K562 (cell line): ENCODE measurements around the gene NRSN2. TPM values are rescaled to one million over a fixed set of nuclear protein-coding genes. Genes with fewer than 3 reads are reported as not detected.

Source experiments
- ATAC-seq: fragments of 200-7000 bp; cut with Tn5 transposase; 3 replicates; pipeline ENCODE4 v1.9.1; 2020; ENCODE audit warnings: moderate library complexity
- BruUV-seq: library from RNA; stranded (reverse); fragments of 400-500 nt; replicated peaks from 2 replicates; lab custom pipeline; 2021; lab: Mats Ljungman, UMichigan
- CTCF ChIA-PET: fragments of 300-600 bp; formaldehyde crosslinking; extraction: SDS; loops from one replicate; lab custom pipeline; 2021; ENCODE audit warnings: low intra/inter-chr PET ratio; lab: Yijun Ruan, JAX
- POLR2A ChIA-PET: fragments of 300-600, 350-650 bp; sonication (Branson Sonifier 250); formaldehyde crosslinking; extraction: SDS; loops from one replicate; lab custom pipeline; 2021; ENCODE audit warnings: antibody characterized with exemption, inconsistent platforms; lab: Yijun Ruan, JAX
- DNase-seq, 4 experiments: peaks; one replicate each; pipeline versions ENCODE4 v3.0.0 to v3.0.0-alpha.2; 2011 to 2018; ENCODE audit warnings: low spot score in 3 of 4, mixed read lengths in 3 of 4; ENCODE audit errors: extremely low read depth in 1 of 4
- FAIRE-seq: peaks from 2 replicates; lab custom pipeline; 2011; peaks lifted over from hg19 to GRCh38; lab: Jason Lieb, UNC
- H2AFZ ChIP-seq: 2 replicates; pipeline ENCODE4 v1.6.0; 2011; ENCODE audit warnings: low read depth, low read length, control low read depth, inconsistent platforms
- H3K27ac ChIP-seq: fragments of 200-600 bp; 3 replicates; pipeline ENCODE4 v1.8.0; 2011; ENCODE audit warnings: low read depth, mild to moderate bottlenecking, control low read depth, inconsistent platforms, low read length, moderate library complexity, mixed read lengths; ENCODE audit errors: extremely low read depth
- H3K27me3 ChIP-seq, 2 experiments: fragments of 300-600 bp in 1 of 2; 2 replicates in 1 of 2; 3 replicates in 1 of 2; pipeline versions ENCODE4 v1.6.0 to v1.8.0; 2011; ENCODE audit warnings: inconsistent platforms in 2 of 2, low read length in 2 of 2, mild to moderate bottlenecking in 1 of 2, mixed read lengths in 1 of 2, moderate library complexity in 1 of 2; ENCODE audit not compliant: control insufficient read depth in 2 of 2, insufficient read depth in 2 of 2
- H3K36me3 ChIP-seq: fragments of 300-600 bp; 3 replicates; pipeline ENCODE4 v1.8.0; 2011; ENCODE audit warnings: mild to moderate bottlenecking, low read length, inconsistent platforms; ENCODE audit not compliant: control insufficient read depth, insufficient read depth
- H3K4me1 ChIP-seq, 2 experiments: fragments of 200-600 bp in 1 of 2; replicated peaks in 1 of 2; 2 replicates in 1 of 2; 3 replicates in 1 of 2; pipeline versions ENCODE4 v1.5.1 to v1.8.0; 2011; ENCODE audit warnings: inconsistent platforms in 2 of 2, low read length in 2 of 2, mild to moderate bottlenecking in 1 of 2, mixed read lengths in 1 of 2, moderate library complexity in 1 of 2; ENCODE audit not compliant: control insufficient read depth in 2 of 2, insufficient read depth in 2 of 2
- H3K4me2 ChIP-seq: 2 replicates; pipeline ENCODE4 v1.6.1; 2011; ENCODE audit warnings: low read length, control low read depth, inconsistent platforms, mixed read lengths; ENCODE audit not compliant: insufficient read depth
- H3K4me3 ChIP-seq: fragments of 200-600 bp; sonication (generic), shearing (Covaris generic); 2 replicates; pipeline ENCODE4 v1.5.1; 2016; ENCODE audit warnings: control low read depth, inconsistent platforms
- H3K79me2 ChIP-seq: fragments of 200-600 bp; 3 replicates; pipeline ENCODE4 v1.8.0; 2011; ENCODE audit warnings: low read length, inconsistent platforms; ENCODE audit not compliant: control insufficient read depth, insufficient read depth
- H3K9ac ChIP-seq, 2 experiments: 2 replicates each; pipeline versions ENCODE4 v1.6.0 to v1.6.1; 2011; ENCODE audit warnings: low read depth in 2 of 2, low read length in 2 of 2, control low read depth in 1 of 2, inconsistent platforms in 1 of 2, mild to moderate bottlenecking in 1 of 2, mixed read lengths in 1 of 2; ENCODE audit not compliant: insufficient read depth in 1 of 2
- H3K9me1 ChIP-seq: one replicate; pipeline ENCODE4 v1.6.0; 2011; ENCODE audit warnings: inconsistent platforms, mild to moderate bottlenecking, low read length, moderate library complexity; ENCODE audit not compliant: control insufficient read depth, insufficient read depth
- H3K9me3 ChIP-seq: replicated peaks from 2 replicates; pipeline ENCODE4 v1.5.1; 2011; ENCODE audit warnings: low read depth, low read length, inconsistent platforms; ENCODE audit not compliant: control insufficient read depth, insufficient read depth
- H4K20me1 ChIP-seq: replicated peaks from 2 replicates; pipeline ENCODE4 v1.6.1; 2011; ENCODE audit warnings: low read length, inconsistent platforms, mixed read lengths; ENCODE audit not compliant: control insufficient read depth, insufficient read depth
- CBX5 ChIP-seq: IDR thresholded peaks from 2 replicates; pipeline ENCODE4 v1.6.1; 2014; ENCODE audit warnings: low read depth, borderline replicate concordance
- HDAC3 ChIP-seq: fragments of 450-650 bp; IDR thresholded peaks from 2 replicates; pipeline ENCODE4 v1.6.1; 2018; ENCODE audit warnings: borderline replicate concordance, mild to moderate bottlenecking, moderate library complexity; ENCODE audit not compliant: partially characterized antibody
- MAFK ChIP-seq: IDR thresholded peaks from 2 replicates; pipeline ENCODE4 v1.6.1; 2011; ENCODE audit warnings: low read length, improper control_type of control experiment
- MEF2D ChIP-seq: conservative IDR thresholded peaks from 2 replicates; pipeline ENCODE4 v1.6.1; 2016; ENCODE audit warnings: low read depth, missing genetic modification characterization, missing compliant biosample characterization
- NELFE ChIP-seq: IDR thresholded peaks from 2 replicates; pipeline ENCODE4 v1.6.1; 2011; ENCODE audit warnings: mild to moderate bottlenecking; ENCODE audit not compliant: insufficient read depth, insufficient read length
- NFATC3 ChIP-seq: fragments of 450-650 bp; IDR thresholded peaks from 2 replicates; pipeline ENCODE4 v1.6.1; 2017; ENCODE audit warnings: mild to moderate bottlenecking
- NR2C2 ChIP-seq, 2 experiments: fragments of 200-800 bp in 1 of 2; sonication (Bioruptor generic) in 1 of 2; sonication (generic) in 1 of 2; formaldehyde crosslinking in 1 of 2; IDR thresholded peaks; 2 replicates each; pipeline versions ENCODE4 v1.6.1 to v1.8.0; 2016 to 2022; ENCODE audit warnings: mild to moderate bottlenecking in 1 of 2, missing compliant biosample characterization in 1 of 2, missing genetic modification characterization in 1 of 2, missing genetic modification reagents in 1 of 2
- ZNF263 ChIP-seq: sonication (generic); formaldehyde crosslinking; IDR thresholded peaks from 2 replicates; pipeline ENCODE4 v1.8.0; 2022; ENCODE audit warnings: mild to moderate bottlenecking, missing genetic modification reagents, borderline replicate concordance
- ZNF347 ChIP-seq: fragments of 450-650 bp; formaldehyde crosslinking; IDR thresholded peaks from 2 replicates; pipeline ENCODE4 v1.4.0; 2020; ENCODE audit warnings: low read depth, mild to moderate bottlenecking, moderate library complexity
- WGBS: fragments of 100-300 bp; shearing (Covaris generic); methylation state at CpG from one replicate; pipeline ENCODE4 v1.1.6; 2016; ENCODE audit warnings: low coverage, mixed read lengths; ENCODE audit not compliant: insufficient coverage; ENCODE audit errors: missing lambda C conversion rate; 5-methylcytosine and 5-hydroxymethylcytosine counted together
- in situ Hi-C: fragments of 300-500 bp; cut with MboI; formaldehyde crosslinking; loops from 4 replicates; pipeline ENCODE4 v1.15.0; 2018; ENCODE audit warnings: inconsistent platforms, mixed read lengths
- intact Hi-C: fragments of 100-400 bp; cut with micrococcal nuclease; formaldehyde crosslinking; loops from 2 replicates; pipeline ENCODE4 v1.14.2; 2022
- polyA plus RNA-seq, 8 experiments: library from polyadenylated mRNA; depleted of rRNA in 4 of 8; stranded (reverse) in 5 of 8; unstranded in 3 of 8; fragments of >200 nt; fragmentation: Nextera tagmentation in 2 of 8; fragmentation: Illumina TruSeq in 1 of 8; extraction: Ambion mirVana in 2 of 8; extraction: Trizol in 1 of 8; gene quantifications; 2 replicates each; pipeline versions ENCODE4 v1.2.1 to v1.2.3, GENCODE V29; 2011 to 2014; ENCODE audit warnings: inconsistent platforms in 1 of 8, missing spikeins in 1 of 8
- total RNA-seq, 7 experiments: library from RNA; depleted of rRNA in 6 of 7; stranded (reverse); fragments of >200 nt in 6 of 7; fragmentation: Illumina TruSeq in 2 of 7; extraction: Trizol in 2 of 7; gene quantifications; 2 replicates each; pipeline versions ENCODE4 v1.2.1 to v1.2.3, GENCODE V29; 2011 to 2021; ENCODE audit warnings: low replicate concordance in 1 of 7

Gene NRSN2
- total and polyA plus RNA-seq, 9 of the 15 experiments (the other 6 are each of a cell fraction or from before 2014, with no cell fraction given) = 7.5 to 29.7 (median 11.1) TPM

GRCh38 chr20:361561-361960, 14.7 kb downstream of the NRSN2 start:
- ATAC-seq (no peak), DNase-seq (no peak), FAIRE-seq (no peak)
- ChIA-PET POLR2A (interaction anchor here (0.7 to 3.3 kb wide), 9 partner anchors 8 to 32 kb away, joined by 3 to 23 read pairs (median 6); partner anchors contain the start of gene TRIB3), CTCF (no interaction called here)
- H3K9ac ChIP-seq = no peak overlapping the region
- no peaks in the 10 kb centered on the region for H3K36me3 ChIP-seq
- no peaks in the 10 kb centered on the region for H4K20me1 ChIP-seq
- H3K4me2 ChIP-seq = no peak overlapping the region
- intact Hi-C loops = no loop called here
- no peak overlapping the region for H3K4me3 ChIP-seq
- H3K27me3 ChIP-seq = no peaks in the 10 kb centered on the region
- no peak for TF ChIP-seq MAFK
- TF ChIP-seq NFATC3 = no peak
- TF ChIP-seq ZNF347 (CRISPR knock-in tag) = no peak
- TF ChIP-seq CBX5 = no peak
- TF ChIP-seq NR2C2 (CRISPR knock-in tag; IDR thresholded peaks at IDR 0.05) = no peak
- TF ChIP-seq NR2C2 (tag; IDR thresholded peaks at IDR 0.05) = no peak
- TF ChIP-seq MEF2D (tag) = no peak
- TF ChIP-seq NELFE = no peak
- no peak for TF ChIP-seq HDAC3
- TF ChIP-seq ZNF263 = no peak
- no peak overlapping the region for H3K27ac ChIP-seq
- no peak overlapping the region for H2AFZ ChIP-seq
- H3K4me1 ChIP-seq = peaks cover 24 to 28% of the 10 kb centered on the region in 2 experiments; a peak in 4 of 5 replicates
- in situ Hi-C loops = no loop called here
- no peaks in the 10 kb centered on the region for H3K9me3 ChIP-seq
- WGBS = 74% methylated on average over 6 of the region's 8 CpGs
- no peaks in the 10 kb centered on the region for H3K9me1 ChIP-seq
- no peaks in the 10 kb centered on the region for H3K79me2 ChIP-seq
- no TSS peak for BruUV-seq
